ENCODE results near the gene CDKN2B.

Gene CDKN2B

GRCh38 chr9:22035591-22036011 is 26.5 kb upstream of the CDKN2B start:
- no peak for DNase-seq

GRCh38 chr9:22033012-22033630 is 24.0 kb upstream of the CDKN2B start:
- DNase-seq = no peak

- no peak for DNase-seq
These were observed 22.7 kb upstream of the CDKN2B start for GRCh38 chr9:22031655-22032411.

DNA sequence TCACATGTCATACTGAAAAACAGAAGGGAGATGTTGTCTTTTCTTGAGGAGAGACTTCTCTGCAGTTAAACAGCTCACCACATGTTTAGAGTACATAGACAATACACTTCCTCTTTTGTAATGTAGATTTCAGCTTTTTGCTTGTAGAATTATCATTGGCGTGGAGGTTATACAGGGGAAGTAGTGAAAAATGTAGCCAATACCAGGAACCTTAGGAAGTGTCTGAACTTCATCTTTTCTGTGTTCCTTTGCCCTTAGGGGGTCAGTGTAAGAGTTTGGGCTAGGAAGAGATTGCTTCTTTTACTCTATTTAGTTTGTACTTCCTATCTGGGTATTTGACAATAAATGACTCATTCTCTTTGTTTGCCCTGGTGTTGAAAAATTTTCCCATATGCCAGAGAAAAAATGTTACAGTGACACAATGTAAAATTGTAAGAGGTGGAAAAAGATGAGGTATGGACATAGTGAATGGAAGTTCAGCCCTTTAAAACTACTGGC is 21.0 kb upstream of the CDKN2B start:
- no peak for DNase-seq

DNA sequence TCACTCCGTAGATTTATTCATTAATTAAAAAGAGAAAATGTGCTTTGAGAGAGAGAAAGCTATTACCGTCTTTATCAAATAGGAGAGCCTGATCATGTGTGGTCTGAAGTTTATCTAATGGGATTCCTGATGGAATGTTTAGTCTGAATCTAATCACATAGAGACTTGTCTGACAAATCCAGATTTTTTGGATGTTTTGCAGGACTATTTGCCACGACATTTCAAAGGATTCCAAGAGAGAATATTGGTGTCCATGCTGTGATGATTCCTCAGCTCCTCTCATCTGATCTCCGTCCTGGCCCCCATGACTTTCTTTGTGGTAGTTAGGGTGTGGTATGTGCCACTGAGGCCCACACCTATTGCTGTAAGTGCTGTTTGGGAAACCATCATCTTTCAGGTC is 20.1 kb upstream of the CDKN2B start:
- no peak for DNase-seq

GRCh38 chr9:22028394-22028793 is 19.3 kb upstream of the CDKN2B start:
- no peak for DNase-seq

- DNase-seq = no peak
These were observed 17.6 kb upstream of the CDKN2B start for GRCh38 chr9:22026696-22027095.

- no peak for DNase-seq
These were observed 13.3 kb upstream of the CDKN2B start for GRCh38 chr9:22022396-22022795.

GRCh38 chr9:22010866-22011625 is 1.9 kb upstream of the CDKN2B start:
- DNase-seq = peak in 1 of 56 donors; percentile 2

DNA sequence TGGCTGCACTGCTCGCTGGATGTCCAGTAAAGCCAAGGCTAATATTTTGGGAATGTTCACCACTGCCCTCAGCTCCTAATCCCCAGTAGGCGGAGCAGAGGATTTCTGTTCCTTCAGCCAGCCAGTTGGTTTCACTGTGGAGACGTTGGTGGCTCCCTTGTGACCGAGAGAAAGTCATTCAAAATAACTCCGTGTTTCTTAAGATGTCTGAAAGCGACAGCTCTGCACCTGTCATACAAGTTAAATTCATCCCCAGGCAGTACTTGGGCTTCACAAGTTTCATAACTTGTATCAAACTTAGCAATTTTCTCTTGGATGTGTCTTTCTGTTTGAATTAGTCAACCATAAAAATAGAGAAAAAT is 382 bp upstream of the CDKN2B start:
- no peak for DNase-seq

- DNase-seq = no peak
These were observed 755 bp downstream of the CDKN2B start for GRCh38 chr9:22008384-22008716.

GRCh38 chr9:22005702-22006606 is 3.2 kb downstream of the CDKN2B start:
- DNase-seq = no peak

DNA sequence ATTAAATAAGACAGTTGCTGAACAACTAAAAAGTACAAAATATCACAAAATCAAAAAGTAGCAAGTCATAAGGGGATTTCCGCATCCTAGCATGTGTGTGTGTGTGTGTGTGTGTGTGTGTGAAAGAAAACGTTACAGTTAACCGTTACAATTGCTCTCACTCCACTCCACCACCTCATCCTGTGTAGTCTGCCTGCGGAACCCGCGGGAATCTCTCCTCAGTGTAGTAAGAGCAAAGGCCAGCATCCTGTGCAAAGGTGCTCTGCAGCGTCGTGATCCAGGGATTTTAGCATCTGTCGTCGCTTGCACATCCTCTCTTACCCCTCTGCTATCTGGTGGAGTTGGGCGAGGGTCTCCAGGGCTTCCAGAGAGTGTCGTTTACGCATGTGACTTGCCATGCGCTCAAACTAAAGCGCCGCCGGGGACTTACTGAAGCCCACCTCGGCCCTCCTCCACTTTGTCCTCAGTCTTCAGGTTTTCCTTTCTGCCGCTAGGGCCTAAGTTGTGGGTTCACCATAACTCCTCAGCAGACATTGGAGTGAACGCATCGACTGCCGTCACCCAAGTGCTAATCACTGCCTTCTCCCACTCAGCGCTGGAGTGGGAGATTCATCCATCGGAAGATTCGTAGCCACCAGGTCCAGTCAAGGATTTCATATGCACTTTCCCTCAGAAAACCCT is 3.9 kb downstream of the CDKN2B start:
- no peak for DNase-seq

GRCh38 chr9:22002038-22002437 is 7.1 kb downstream of the CDKN2B start:
- no peak for DNase-seq

DNA sequence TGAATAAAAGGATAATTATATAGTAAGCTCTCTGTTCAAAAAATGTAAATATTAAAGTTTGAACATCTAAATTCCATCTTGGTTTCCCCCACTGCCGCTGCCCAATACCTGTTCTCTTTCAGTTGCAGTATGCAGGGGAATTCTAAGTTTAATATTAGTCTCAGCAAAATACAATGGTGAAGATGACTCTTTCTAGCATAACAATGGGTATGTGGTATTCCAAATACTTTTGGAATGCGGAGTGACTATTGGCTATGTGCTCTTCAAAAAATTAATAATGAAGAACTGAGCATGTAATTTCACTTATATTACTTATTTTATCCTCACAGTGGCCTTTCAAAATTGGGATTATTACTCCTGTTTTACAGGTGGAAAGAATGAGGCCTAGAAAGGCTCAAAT is 11.1 kb downstream of the CDKN2B start:
- no peak for DNase-seq

GRCh38 chr9:21997480-21997879 is 11.6 kb downstream of the CDKN2B start:
- no peak for DNase-seq

DNA sequence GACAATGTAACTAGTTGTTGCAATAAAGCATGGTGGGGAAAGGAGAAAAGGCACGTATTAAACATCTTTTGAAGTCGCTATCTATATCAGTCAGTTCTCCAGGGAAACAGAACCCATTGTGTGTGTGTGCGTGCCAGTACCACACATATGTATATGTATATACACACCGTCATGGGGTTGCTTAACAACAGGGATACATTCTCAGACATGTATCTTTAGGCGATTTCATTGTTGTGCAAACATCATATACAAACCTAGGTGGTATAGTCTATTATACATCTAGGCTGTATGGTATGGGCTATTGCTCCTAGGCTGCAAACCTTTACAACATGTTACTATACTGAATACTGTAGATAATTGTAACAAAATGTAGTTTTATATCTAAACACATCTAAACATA is 12.2 kb downstream of the CDKN2B start:
- DNase-seq = no peak

DNA sequence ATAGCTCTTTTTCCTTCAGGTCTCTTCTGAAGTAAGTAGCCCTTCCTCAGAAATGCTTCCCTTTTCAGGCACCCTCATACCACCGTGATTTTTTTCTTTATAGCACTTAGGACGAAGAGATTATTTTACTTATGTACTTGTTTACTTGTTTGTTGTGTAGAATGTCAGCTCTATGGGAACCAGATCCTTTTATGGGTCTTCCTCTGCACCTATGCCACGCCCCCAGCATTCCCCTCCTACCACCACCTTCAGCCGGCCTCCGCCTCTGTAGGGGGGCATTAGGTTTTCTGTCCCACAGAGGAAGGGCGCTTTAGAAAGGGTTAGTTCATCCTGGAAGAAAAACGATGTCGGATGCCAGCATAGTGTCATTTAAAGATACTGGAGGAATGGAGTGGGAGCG is 12.7 kb downstream of the CDKN2B start:
- no peak for DNase-seq

DNA sequence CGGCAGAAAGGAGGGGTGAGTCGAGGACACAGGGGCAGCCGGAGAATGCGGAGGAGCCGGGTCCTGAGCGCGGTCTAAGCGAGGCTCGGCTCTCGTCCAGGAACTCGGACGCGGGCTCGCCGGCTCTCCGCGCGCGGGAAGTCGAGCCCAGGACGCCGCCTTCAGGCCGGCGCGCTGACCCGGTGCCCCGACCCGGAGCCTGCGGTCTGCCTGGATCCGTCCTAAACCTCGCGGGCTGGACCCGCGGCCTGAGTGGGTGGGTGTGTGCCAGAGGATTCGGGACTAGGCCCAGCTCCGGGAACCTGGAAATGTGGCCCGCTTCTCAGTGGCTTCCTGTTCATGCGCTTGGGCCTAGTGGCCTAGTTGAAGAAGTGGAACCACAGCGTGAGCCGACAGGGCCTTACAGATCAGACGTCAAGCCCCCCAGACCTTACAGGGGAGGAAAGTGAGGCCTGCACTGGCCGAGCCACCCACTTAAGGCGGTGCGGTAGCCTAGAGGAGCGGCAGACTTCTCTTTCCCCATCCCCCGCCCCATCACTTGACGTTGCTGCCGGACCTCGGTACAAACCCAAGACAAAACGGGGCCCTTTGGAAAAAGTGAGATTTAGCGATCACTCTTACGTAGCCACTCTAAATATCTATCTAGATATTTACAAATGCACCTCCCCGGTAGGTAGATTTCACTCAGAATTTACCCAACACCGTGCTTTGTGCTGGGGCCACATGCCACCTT is 13.3 kb downstream of the CDKN2B start:
- peak in 9 of 56 donors; percentile 18 to 54 (median 34) for DNase-seq
